ENCODE results near the gene PRTFDC1.
"Not testable (repeated sequence)": the region's sequence is repeated elsewhere in the genome, so short reads cannot be mapped to it uniquely, and the experiment has no call there.

PRTFDC1 gene

DNA sequence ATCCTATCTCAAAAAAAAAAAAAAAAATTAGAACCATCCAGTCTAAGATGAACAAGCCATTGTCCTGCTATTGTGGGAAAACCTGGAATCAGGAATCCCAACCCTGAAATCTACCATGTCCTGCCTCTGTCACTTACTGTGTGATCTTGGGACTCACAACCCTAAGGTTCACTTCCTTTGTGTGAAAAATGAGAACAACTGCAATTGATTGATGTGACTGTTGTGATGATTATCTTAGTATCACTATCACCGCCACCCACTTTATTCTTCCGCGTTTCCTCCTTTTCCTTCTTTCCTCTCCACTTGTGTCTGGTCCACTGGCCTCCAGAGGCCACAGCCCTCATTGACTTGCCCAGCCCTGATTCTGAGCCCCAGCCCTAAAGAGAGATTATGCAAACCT, 12.6 kb upstream of the PRTFDC1 start:
- DNase-seq (ENCODE audit: low read depth in 2 of 2) = no peak

- DNase-seq (ENCODE audit: low read depth in 2 of 2) = no peak
Observed at GRCh38 chr10:24963521-24964041, 11.2 kb upstream of the PRTFDC1 start.

DNA sequence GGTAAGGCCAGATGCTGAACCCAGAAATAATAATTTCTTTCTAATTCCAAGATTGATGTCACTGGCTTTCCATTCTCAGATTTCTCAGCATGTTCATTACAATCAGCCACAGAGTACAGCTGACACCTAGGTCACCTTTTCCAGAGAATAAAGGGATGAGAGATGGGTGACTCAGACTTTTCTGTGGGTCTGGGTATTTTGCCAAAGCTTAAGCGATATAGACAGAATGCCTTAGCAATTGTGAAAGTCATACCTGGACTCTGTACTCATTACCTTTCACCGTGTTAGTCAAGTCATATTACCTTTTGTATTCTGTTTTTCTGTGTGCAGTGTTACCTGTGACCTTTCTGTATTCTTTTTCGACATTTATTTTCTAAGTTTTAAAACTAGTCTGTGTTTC, 10.6 kb upstream of the PRTFDC1 start:
- DNase-seq (ENCODE audit: low read depth in 2 of 2) = no peak

DNA sequence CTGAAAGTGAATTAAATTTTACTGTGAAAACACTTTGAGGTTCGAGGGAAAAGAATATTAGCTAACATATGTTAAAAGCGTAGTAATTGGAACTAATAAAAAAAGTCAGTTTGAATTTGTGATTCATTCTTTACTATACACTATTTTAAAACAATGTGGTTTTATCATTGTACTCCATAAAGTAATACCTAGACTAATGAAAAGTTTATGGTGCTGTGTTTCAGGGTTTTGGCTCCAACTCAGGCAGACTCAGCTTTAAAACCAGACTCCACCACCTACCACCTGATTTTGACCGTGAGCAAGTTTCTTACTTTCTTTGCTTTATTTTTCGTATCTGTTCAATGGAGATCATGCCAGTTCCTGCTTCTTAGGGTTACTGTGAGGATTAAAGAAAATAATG, 9.2 kb upstream of the PRTFDC1 start:
- no peak for DNase-seq (ENCODE audit: low read depth in 2 of 2)

GRCh38 chr10:24959382-24959730, 7.0 kb upstream of the PRTFDC1 start:
- DNase-seq (ENCODE audit: low read depth in 2 of 2) = no peak

- no peak for DNase-seq (ENCODE audit: low read depth in 2 of 2)
Observed at GRCh38 chr10:24958721-24959381, 6.4 kb upstream of the PRTFDC1 start.

DNA sequence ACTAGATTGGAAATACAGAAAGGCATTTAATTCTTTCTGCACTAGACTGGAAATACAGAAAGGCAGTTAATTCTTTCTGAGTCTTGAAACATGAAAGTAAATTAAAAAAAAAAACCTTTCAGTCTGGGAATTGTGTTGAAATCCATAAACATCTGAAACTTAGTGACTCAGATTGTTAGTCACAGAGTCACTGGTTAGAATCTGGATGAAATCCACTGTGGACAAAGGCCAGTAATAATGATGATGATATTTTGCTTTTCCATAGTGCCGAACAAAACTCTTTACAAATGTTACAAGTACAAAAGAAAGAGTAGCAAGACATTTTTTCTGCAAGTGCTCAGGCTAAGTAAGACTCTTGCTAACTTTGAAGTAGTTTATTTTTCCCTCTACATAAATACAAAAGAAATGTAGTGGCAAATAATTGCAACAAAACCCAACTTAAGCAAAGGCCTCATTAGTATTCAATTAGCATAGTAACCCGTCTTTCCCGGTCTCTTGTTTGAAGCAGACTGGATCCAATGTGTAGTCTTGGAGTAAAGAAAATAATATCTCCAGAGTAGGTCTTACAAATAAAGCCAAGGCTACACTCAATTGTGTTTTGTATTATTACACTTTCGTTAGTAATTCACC, 5.8 kb upstream of the PRTFDC1 start:
- no peak for DNase-seq (ENCODE audit: low read depth in 2 of 2)

DNA sequence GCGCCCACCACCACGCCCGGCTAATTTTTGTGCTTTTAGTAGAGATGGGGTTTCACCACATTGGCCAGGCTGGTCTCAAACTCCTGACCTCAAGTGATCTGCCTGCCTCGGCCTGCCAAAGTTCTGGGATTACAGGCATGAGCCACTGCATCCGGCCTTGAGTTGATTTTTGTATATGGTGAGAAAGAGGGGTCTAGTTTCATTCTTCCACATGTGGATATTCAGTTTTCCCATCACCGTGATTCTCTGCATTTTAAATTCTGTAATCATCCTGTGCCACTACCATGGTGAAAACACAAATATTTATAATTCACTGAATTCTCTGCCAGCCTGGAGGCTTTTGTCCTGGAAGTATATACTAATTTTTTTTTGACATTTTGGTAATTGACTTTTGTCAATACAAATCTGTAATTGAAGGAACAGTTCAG, 5.2 kb upstream of the PRTFDC1 start:
- not testable (repeated sequence) for DNase-seq (ENCODE audit: low read depth in 2 of 2)

DNA sequence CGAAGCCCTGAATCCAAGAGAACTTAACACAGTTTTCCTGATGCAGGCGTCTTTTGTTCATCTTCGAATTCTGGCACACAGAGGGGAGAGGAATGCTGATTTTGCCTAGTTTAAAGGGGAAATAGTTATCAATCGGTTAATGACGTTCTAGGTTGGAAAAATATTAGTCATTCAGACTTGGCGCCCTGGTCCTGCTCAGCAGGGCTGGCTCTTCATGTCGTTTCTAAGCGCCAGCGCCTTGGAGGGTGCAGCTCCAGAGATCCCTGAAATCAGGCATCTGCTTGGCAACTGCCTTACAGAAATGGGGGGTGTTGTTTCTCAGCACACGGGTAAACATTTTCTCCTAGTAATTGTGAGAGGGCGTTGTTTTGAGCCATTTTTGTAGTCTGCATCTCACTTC, 1.3 kb upstream of the PRTFDC1 start:
- no peak for DNase-seq (ENCODE audit: low read depth in 2 of 2)

- DNase-seq (ENCODE audit: low read depth in 2 of 2) = peak; percentile 19 to 21
Observed at GRCh38 chr10:24952707-24953645, 570 bp upstream of the PRTFDC1 start.

DNA sequence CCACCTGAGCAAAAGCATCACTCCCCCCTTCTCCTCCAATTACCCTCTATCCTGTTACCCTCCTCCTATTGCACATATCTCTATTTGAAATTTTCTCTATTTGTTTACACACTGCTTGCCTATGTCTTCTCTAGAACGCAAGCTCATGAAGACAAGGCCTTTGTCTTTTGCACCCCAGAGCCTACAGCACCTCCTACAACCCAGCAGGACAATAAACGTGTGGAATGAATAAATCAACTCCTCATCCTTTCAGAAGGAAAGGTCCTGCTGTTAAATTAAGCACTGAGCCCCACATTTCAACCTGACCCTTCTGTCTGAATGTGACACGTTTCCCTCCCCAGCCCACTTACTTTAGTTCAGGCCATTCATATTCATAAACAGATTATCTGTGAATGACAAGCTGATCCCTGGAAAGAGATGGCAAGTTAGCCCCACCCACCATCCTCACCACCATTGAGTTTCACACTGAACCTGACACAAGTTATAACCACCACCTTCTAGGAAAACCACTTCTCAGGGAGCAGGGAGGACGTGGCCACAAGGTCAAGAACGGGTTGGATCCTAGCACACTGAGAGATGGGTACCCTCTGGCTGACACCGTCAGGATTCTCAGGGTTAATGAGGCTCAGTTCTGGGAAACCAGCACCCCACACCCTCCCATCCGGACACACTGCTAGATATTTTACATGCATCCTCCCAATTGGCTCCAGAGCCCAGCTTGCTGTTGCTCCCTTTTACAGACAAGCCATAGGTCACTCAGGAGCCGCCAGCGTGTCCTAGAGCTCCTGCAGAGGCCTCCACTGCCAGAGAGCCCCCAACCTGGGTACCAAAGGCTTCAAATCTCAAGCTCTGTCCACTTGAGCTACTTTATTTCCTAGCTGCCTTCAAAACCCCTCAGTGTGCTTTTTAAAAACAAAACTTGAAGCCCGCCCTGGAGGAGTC, 934 bp downstream of the PRTFDC1 start:
- DNase-seq (ENCODE audit: low read depth in 2 of 2) = no peak

GRCh38 chr10:24950439-24950838, 2.0 kb downstream of the PRTFDC1 start:
- no peak for DNase-seq (ENCODE audit: low read depth in 2 of 2)

DNA sequence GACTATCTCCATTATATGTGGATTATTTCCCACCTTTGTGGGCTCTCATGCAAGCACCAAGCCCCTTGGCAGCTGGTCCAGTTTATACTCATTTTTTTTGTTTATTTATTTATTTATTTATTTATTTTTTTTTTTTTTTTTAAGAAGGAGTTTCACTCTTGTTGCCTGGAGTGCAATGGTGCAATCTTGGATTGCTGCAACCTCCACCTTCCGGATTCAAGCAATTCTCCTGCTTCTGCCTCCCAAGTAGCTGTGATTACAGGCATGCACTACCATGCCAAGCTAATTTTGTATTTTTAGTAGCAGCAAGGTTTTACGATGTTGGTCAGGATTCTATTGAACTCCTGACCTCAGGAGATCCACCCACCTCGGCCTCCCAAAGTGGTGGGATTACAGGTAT, 2.8 kb downstream of the PRTFDC1 start:
- DNase-seq (ENCODE audit: low read depth in 2 of 2) = no peak

DNA sequence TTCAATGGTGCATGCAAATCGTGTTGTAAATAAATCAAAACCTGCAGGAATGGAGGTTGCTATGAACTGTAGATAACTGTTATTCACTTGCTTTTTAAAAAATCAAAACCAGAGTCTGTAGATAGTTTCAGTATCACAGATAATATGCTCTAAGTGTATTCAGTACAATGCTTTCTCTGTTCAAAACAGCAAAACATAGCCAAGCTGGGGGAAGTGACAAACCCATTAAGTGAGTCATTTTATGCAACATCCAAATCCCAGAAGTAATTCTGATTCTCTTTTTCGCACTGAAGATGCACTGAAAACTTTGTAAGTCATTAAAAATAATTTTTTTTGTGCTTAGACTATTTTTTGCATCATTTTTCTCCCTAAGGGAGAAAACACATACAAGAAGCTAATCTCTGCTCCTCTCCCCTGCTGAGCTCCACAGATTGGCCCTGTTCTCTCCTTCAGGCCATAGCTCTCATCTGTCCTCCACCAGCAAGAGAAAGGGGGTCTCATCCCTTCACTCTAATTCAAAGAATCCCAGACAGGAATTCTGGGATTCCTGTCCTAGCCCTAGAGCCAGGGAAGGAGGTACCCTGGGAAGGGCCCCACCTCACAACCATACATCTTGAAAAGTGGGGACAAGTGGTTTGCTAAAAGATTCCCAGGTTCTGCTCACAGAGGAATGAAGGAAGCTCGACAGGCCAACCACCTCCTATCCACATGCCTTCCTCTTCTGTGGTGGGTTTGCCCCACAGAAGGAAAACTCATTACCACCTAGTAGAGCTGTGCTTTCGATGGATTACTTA, 4.9 kb downstream of the PRTFDC1 start:
- DNase-seq (ENCODE audit: low read depth in 2 of 2) = no peak

GRCh38 chr10:24944512-24945255, 7.7 kb downstream of the PRTFDC1 start:
- DNase-seq (ENCODE audit: low read depth in 2 of 2) = no peak

DNA sequence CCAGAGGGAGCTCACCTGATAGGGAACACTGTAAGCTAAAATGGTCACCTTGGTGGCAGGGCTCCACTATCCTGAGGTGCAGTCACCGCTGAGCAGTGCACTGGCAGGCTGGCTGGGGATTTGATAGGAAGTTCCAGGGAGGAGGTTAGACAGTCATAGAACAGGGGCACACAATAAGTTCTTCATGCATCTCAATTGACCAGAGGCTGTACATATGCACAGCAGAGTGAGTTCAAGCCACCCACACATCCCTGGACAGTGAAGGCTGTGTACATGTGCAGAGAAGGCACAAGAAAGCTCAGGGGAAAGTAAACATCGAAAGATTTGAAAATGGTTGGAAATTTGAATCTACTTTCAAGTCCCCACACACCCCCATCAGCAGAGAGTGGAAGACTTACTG, 13.9 kb downstream of the PRTFDC1 start:
- DNase-seq (ENCODE audit: low read depth in 2 of 2) = no peak

- DNase-seq (ENCODE audit: low read depth in 2 of 2) = no peak
Observed at GRCh38 chr10:24938076-24938475, 14.3 kb downstream of the PRTFDC1 start.

DNA sequence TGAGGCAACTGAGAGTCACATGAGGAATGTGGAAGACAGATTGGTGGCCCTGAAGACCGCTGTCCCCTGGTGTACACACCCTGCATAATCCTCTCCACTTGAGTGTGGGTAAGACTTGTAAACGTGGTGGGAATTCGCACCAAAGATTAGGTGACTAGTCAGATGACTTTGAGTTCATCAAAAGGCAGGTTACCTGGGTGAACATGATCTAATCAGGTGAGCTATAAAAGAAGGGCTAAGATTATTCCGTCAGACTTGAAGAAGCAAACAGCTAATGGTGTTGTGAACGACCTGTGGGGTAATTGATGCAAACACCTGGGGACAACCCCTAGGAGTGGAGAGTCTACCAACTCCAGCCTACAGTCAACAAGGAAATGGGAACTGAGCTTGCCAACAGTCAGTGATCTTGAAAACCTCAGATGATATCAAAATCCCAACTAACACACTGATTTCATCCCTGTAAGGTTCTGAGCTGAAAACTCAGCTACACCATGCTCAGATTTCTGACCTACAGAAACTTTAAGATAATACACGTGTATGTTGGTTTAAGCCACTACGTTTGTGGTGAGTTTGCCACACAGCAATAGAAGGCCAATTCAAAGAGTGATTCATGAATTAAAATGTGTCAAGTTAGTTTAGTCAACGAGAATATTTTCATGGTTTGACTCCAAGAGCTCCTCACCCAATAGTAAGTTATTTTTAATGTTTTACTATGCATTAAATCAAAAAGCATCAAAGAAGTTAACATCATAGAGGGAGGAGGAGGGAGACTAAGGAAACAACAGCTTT, 16.7 kb downstream of the PRTFDC1 start:
- no peak for DNase-seq (ENCODE audit: low read depth in 2 of 2)

GRCh38 chr10:24931236-24931635, 21.2 kb downstream of the PRTFDC1 start:
- DNase-seq (ENCODE audit: low read depth in 2 of 2) = no peak
